SH-SY5Y (cell line): ENCODE data around the gene CCDC97.

Source experiments
- GATA2 ChIP-seq: IDR thresholded peaks from 2 replicates; pipeline ENCODE4 v1.6.1; 2011; ENCODE audit warnings: mild to moderate bottlenecking, low read depth, low read length
- GATA3 ChIP-seq: IDR thresholded peaks from 2 replicates; pipeline ENCODE4 v1.6.1; 2011; ENCODE audit warnings: low read depth, mild to moderate bottlenecking, low read length, moderate library complexity

DNA sequence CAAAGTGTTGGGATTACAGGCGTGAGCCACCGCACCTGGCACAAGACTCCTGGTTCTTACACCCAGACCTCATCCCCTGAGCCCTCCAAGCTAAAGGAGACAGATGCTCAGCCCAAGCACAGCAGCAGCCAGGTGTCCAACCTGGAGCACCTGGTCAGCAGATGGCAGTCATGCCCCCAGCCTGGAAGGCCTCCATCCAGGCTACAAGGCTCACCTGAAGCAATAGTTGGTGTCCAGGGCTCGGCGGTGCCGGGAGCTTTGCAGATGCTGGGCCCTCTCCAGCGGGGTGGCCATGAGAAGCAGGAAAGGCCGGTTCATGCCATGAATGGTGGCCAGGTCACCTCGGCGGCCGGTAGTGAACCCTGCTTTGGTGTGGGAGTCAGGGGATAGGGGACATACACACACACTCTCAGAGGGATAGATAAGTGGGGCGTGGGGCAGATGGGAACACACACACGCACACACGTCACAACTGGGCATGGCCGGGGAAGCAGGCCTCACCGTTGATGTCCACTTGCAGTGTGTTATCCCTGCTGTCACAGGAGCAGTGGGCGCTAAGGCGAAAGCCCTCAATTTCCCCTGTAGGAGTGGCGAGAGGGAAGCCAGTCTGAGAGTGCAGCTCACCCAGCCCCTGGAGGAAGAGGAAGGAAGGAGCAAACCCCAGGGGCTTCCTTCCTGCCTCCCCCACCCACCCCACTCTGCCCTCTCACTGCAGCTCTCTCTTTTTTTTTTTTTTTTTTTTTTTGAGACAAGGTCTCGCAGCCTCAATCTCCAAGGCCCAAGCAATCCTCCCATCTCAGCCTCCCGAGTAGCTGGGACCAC lies 31.9 kb downstream of the CCDC97 start:
- no peak for TF ChIP-seq GATA2
- no peak for TF ChIP-seq GATA3
